K562 (cell line): Measurements from ENCODE around the gene TRANK1. TPM values are rescaled to one million over a fixed set of nuclear protein-coding genes. Genes with fewer than 3 reads are reported as not detected.

Experiments used
- CCNT2 ChIP-seq: IDR thresholded peaks from 2 replicates; pipeline ENCODE4 v1.6.1; 2011; ENCODE audit warnings: borderline replicate concordance, low read depth, mild to moderate bottlenecking, moderate library complexity, mixed read lengths, low read length; ENCODE audit not compliant: insufficient read length; ENCODE audit errors: extremely low read depth
- FOXM1 ChIP-seq, 2 experiments: fragments of 450-650 bp in 1 of 2; sonication (generic) in 1 of 2; formaldehyde crosslinking in 1 of 2; IDR thresholded peaks; 2 replicates each; pipeline versions ENCODE4 v1.6.1 to v1.9.0; 2017 to 2022; ENCODE audit warnings: low read depth in 2 of 2, mild to moderate bottlenecking in 2 of 2, missing genetic modification reagents in 1 of 2, moderate library complexity in 1 of 2
- ILK ChIP-seq: fragments of 450-650 bp; IDR thresholded peaks from 2 replicates; pipeline ENCODE4 v1.6.1; 2016; ENCODE audit warnings: missing genetic modification characterization, low read depth, mild to moderate bottlenecking, missing compliant biosample characterization, moderate library complexity, borderline replicate concordance
- IRF2 ChIP-seq: sonication (generic); formaldehyde crosslinking; IDR thresholded peaks from 2 replicates; pipeline ENCODE4 v1.8.1; 2022; ENCODE audit warnings: mild to moderate bottlenecking, missing genetic modification reagents
- NCOA2 ChIP-seq, 2 experiments: fragments of 450-650 bp; IDR thresholded peaks; 2 replicates each; pipeline ENCODE4 v1.6.1; 2018; ENCODE audit warnings: mild to moderate bottlenecking in 2 of 2, moderate library complexity in 1 of 2; ENCODE audit not compliant: partially characterized antibody in 2 of 2
- PTRF ChIP-seq: fragments of 450-650 bp; IDR thresholded peaks from 2 replicates; pipeline ENCODE4 v1.6.1; 2016; ENCODE audit warnings: mild to moderate bottlenecking, missing genetic modification characterization, missing compliant biosample characterization
- SMARCA4 ChIP-seq: fragments of 450-650 bp; IDR thresholded peaks from 2 replicates; pipeline ENCODE4 v1.6.1; 2016
- SP1 ChIP-seq: sonication (generic); formaldehyde crosslinking; IDR thresholded peaks from 2 replicates; pipeline ENCODE4 v1.8.1; 2022; ENCODE audit warnings: mild to moderate bottlenecking, missing genetic modification reagents
- TAL1 ChIP-seq: fragments of 450-650 bp; IDR thresholded peaks from 2 replicates; pipeline ENCODE4 v1.6.1; 2016; ENCODE audit warnings: mild to moderate bottlenecking
- TRIM24 ChIP-seq, 2 experiments: fragments of 450-650 bp; IDR thresholded peaks; 2 replicates each; pipeline ENCODE4 v1.6.1; 2016
- ZFX ChIP-seq: sonication (generic); formaldehyde crosslinking; IDR thresholded peaks from 2 replicates; pipeline ENCODE4 v1.8.0; 2022; ENCODE audit warnings: mild to moderate bottlenecking, missing genetic modification reagents, moderate library complexity
- ZNF75A ChIP-seq: fragments of 450-650 bp; formaldehyde crosslinking; IDR thresholded peaks from 2 replicates; pipeline ENCODE4 v1.4.0; 2020; ENCODE audit warnings: mild to moderate bottlenecking
- ZSCAN29 ChIP-seq: fragments of 450-650 bp; IDR thresholded peaks from 2 replicates; pipeline ENCODE4 v1.6.1; 2017
- polyA plus RNA-seq, 8 experiments: library from polyadenylated mRNA; depleted of rRNA in 4 of 8; stranded (reverse) in 5 of 8; unstranded in 3 of 8; fragments of >200 nt; fragmentation: Nextera tagmentation in 2 of 8; fragmentation: Illumina TruSeq in 1 of 8; extraction: Ambion mirVana in 2 of 8; extraction: Trizol in 1 of 8; gene quantifications; 2 replicates each; pipeline versions ENCODE4 v1.2.1 to v1.2.3, GENCODE V29; 2011 to 2014; ENCODE audit warnings: inconsistent platforms in 1 of 8, missing spikeins in 1 of 8
- total RNA-seq, 7 experiments: library from RNA; depleted of rRNA in 6 of 7; stranded (reverse); fragments of >200 nt in 6 of 7; fragmentation: Illumina TruSeq in 2 of 7; extraction: Trizol in 2 of 7; gene quantifications; 2 replicates each; pipeline versions ENCODE4 v1.2.1 to v1.2.3, GENCODE V29; 2011 to 2021; ENCODE audit warnings: low replicate concordance in 1 of 7
- TF ChIP-seq, protein P1 (sequence below): fragments of 200-400 bp; formaldehyde crosslinking; IDR thresholded peaks from 2 replicates; pipeline ENCODE4 v1.6.1; 2017; ENCODE audit warnings: mild to moderate bottlenecking, low read depth, low read length, moderate library complexity
- TF ChIP-seq, protein P2 (sequence below): IDR thresholded peaks from 2 replicates; pipeline ENCODE4 v1.6.1; 2016; ENCODE audit warnings: missing genetic modification characterization, missing compliant biosample characterization
- TF ChIP-seq, protein P3 (sequence below): sonication (generic); formaldehyde crosslinking; IDR thresholded peaks from 2 replicates; pipeline ENCODE4 v1.8.0; 2022; ENCODE audit warnings: mild to moderate bottlenecking, missing genetic modification reagents
- TF ChIP-seq, protein P4 (sequence below): sonication (generic); formaldehyde crosslinking; IDR thresholded peaks from 2 replicates; pipeline ENCODE4 v1.8.0; 2022; ENCODE audit warnings: missing genetic modification reagents, mild to moderate bottlenecking, borderline replicate concordance
- TF ChIP-seq, protein P5 (sequence below): fragments of 250-450 bp; sonication (Bioruptor Pico); IDR thresholded peaks from 2 replicates; pipeline ENCODE4 v1.4.0; 2020

The TRANK1 gene
- total and polyA plus RNA-seq, 9 of the 15 experiments (the other 6 are each of a cell fraction or from before 2014, with no cell fraction given), result 0.41 to 5.3 (median 2.1) TPM

DNA sequence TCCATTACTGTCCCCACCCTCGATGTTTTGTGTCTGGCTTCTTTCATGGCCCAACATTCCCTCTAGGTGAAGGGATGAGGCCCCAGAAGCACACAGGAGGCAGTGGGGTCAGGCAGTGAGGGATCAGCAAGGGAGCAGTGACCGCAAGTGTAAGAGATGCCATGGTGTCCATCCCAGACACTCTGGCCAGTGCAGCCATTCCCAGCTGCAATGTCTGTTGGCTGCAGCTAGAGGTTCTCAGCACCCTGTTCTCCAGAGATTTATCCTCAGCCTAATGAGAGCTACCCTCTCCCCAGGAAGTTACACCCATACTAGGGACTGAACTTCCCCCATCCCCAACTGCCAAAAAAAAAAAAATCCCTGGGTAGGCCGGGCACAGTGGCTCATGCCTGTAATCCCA, 40.2 kb downstream of the TRANK1 start (continued):
- TF ChIP-seq, protein P1, sequence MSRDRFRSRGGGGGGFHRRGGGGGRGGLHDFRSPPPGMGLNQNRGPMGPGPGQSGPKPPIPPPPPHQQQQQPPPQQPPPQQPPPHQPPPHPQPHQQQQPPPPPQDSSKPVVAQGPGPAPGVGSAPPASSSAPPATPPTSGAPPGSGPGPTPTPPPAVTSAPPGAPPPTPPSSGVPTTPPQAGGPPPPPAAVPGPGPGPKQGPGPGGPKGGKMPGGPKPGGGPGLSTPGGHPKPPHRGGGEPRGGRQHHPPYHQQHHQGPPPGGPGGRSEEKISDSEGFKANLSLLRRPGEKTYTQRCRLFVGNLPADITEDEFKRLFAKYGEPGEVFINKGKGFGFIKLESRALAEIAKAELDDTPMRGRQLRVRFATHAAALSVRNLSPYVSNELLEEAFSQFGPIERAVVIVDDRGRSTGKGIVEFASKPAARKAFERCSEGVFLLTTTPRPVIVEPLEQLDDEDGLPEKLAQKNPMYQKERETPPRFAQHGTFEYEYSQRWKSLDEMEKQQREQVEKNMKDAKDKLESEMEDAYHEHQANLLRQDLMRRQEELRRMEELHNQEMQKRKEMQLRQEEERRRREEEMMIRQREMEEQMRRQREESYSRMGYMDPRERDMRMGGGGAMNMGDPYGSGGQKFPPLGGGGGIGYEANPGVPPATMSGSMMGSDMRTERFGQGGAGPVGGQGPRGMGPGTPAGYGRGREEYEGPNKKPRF, result no peak
- no peak for TF ChIP-seq NCOA2 (IDR thresholded peaks at IDR 0.05; ENCODE audit: partially characterized antibody in 2 of 2)
- no peak for TF ChIP-seq SMARCA4
- TF ChIP-seq SP1, result no peak
- TF ChIP-seq CCNT2, result no peak
- TF ChIP-seq, protein P2, sequence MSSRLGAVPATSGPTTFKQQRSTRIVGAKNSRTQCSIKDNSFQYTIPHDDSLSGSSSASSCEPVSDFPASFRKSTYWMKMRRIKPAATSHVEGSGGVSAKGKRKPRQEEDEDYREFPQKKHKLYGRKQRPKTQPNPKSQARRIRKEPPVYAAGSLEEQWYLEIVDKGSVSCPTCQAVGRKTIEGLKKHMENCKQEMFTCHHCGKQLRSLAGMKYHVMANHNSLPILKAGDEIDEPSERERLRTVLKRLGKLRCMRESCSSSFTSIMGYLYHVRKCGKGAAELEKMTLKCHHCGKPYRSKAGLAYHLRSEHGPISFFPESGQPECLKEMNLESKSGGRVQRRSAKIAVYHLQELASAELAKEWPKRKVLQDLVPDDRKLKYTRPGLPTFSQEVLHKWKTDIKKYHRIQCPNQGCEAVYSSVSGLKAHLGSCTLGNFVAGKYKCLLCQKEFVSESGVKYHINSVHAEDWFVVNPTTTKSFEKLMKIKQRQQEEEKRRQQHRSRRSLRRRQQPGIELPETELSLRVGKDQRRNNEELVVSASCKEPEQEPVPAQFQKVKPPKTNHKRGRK (tag), result no peak
- TF ChIP-seq, protein P3, sequence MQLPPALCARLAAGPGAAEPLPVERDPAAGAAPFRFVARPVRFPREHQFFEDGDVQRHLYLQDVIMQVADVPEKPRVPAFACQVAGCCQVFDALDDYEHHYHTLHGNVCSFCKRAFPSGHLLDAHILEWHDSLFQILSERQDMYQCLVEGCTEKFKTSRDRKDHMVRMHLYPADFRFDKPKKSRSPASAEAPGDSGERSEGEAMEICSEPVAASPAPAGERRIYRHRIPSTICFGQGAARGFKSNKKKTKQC, result no peak
- TF ChIP-seq IRF2 (CRISPR knock-in tag), result no peak
- TF ChIP-seq, protein P4, sequence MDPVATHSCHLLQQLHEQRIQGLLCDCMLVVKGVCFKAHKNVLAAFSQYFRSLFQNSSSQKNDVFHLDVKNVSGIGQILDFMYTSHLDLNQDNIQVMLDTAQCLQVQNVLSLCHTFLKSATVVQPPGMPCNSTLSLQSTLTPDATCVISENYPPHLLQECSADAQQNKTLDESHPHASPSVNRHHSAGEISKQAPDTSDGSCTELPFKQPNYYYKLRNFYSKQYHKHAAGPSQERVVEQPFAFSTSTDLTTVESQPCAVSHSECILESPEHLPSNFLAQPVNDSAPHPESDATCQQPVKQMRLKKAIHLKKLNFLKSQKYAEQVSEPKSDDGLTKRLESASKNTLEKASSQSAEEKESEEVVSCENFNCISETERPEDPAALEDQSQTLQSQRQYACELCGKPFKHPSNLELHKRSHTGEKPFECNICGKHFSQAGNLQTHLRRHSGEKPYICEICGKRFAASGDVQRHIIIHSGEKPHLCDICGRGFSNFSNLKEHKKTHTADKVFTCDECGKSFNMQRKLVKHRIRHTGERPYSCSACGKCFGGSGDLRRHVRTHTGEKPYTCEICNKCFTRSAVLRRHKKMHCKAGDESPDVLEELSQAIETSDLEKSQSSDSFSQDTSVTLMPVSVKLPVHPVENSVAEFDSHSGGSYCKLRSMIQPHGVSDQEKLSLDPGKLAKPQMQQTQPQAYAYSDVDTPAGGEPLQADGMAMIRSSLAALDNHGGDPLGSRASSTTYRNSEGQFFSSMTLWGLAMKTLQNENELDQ, result no peak
- no peak for TF ChIP-seq ZNF75A (CRISPR knock-in tag)
- TF ChIP-seq PTRF (tag), result no peak
- no peak for TF ChIP-seq ZSCAN29
- no peak for TF ChIP-seq ILK (tag)
- no peak for TF ChIP-seq TAL1
- no peak for TF ChIP-seq TRIM24 (IDR thresholded peaks at IDR 0.05)
- TF ChIP-seq ZFX (CRISPR knock-in tag), result no peak
- no peak for TF ChIP-seq FOXM1 (IDR thresholded peaks at IDR 0.05; ENCODE audit: low read depth)
- TF ChIP-seq FOXM1 (CRISPR knock-in tag; IDR thresholded peaks at IDR 0.05; ENCODE audit: low read depth), result no peak
- TF ChIP-seq, protein P5, sequence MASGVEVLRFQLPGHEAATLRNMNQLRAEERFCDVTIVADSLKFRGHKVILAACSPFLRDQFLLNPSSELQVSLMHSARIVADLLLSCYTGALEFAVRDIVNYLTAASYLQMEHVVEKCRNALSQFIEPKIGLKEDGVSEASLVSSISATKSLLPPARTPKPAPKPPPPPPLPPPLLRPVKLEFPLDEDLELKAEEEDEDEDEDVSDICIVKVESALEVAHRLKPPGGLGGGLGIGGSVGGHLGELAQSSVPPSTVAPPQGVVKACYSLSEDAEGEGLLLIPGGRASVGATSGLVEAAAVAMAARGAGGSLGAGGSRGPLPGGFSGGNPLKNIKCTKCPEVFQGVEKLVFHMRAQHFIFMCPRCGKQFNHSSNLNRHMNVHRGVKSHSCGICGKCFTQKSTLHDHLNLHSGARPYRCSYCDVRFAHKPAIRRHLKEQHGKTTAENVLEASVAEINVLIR (CRISPR knock-in tag), result no peak
